ENCODE measurements around the gene KRT79.

GRCh38 chr12:52776913-52777395, 57.2 kb downstream of the KRT79 start, which contains the start of gene KRT76:
- TF ChIP-seq CTCF (IDR thresholded peaks at IDR 0.05) (no peak), EP300 (IDR thresholded peaks at IDR 0.05) (no peak)
